Suprapubic skin (tissue), 4 donors: ENCODE data around the gene NPR1.
"Not testable (repeated sequence)": the region's sequence is repeated elsewhere in the genome, so short reads cannot be mapped to it uniquely, and the experiment has no call there.

Experiments
- CTCF ChIP-seq, 2 donors: fragments of 200-600 bp in 1 of 2; fragments of 450-650 bp in 1 of 2; sonication (generic) in 1 of 2; IDR thresholded peaks; one replicate each; pipeline ENCODE4 v1.5.1; 2016 to 2019; ENCODE audit warnings: antibody characterized with exemption in 2 of 2, mild to moderate bottlenecking in 1 of 2, moderate library complexity in 1 of 2
- POLR2A ChIP-seq, 2 donors: fragments of 450-650 bp; IDR thresholded peaks; one replicate each; pipeline ENCODE4 v1.6.1; 2017; ENCODE audit warnings: antibody characterized with exemption in 2 of 2, mild to moderate bottlenecking in 2 of 2, moderate library complexity in 2 of 2
- POLR2AphosphoS5 ChIP-seq, 3 donors: sonication (generic); formaldehyde crosslinking; IDR thresholded peaks; one replicate each; pipeline ENCODE4 v1.6.1; 2017; ENCODE audit warnings: antibody characterized with exemption in 3 of 3

- not testable (repeated sequence) for TF ChIP-seq CTCF, POLR2A, POLR2AphosphoS5 (IDR thresholded peaks at IDR 0.05)
These were observed 38.3 kb upstream of the NPR1 start for GRCh38 chr1:153640213-153640612.
